ENCODE data around the gene SYNPO2. TPM values are rescaled to one million over a fixed set of nuclear protein-coding genes. Genes with fewer than 3 reads are reported as not detected.

SYNPO2 gene
- total and polyA plus RNA-seq, 2 of the 13 experiments (the other 11 are each of a cell fraction or from before 2014, with no cell fraction given) = not detected

GRCh38 chr4:119093042-119093827 is 204.6 kb downstream of the SYNPO2 start:
- DNase-seq (ENCODE audit: low spot score) (no peak), ATAC-seq (peak; percentile 51; the same call in 1 of the 3 replicates), FAIRE-seq (no peak)
- no TSS peak for BruUV-seq (replicated peaks)
- POLR2A ChIA-PET = no interaction called here
- Histone ChIP-seq H3K27me3 (ENCODE audit: control insufficient read depth in 1 of 2, insufficient read depth in 2 of 2, low read length in 2 of 2) (no peaks in the 10 kb centered on the region), H3K9ac (ENCODE audit: insufficient read depth, low read depth, low read length) (no peak overlapping the region), H2AFZ (ENCODE audit: low read length) (peak overlapping the region; percentile 6), H3K4me1 (ENCODE audit: insufficient read depth, low read length) (peaks cover 21% of the 10 kb centered on the region), H3K4me3 (replicated peaks in 1 of 3; ENCODE audit: insufficient read depth in 1 of 3, low read depth in 2 of 3, low read length in 3 of 3) (no peak overlapping the region), H3K9me3 (ENCODE audit: low read length) (no peaks in the 10 kb centered on the region), H3K36me3 (replicated peaks in 1 of 2; ENCODE audit: control insufficient read depth in 1 of 2, insufficient read depth in 2 of 2, low read length in 2 of 2) (no peaks in the 10 kb centered on the region), H3K4me2 (ENCODE audit: low read depth, low read length) (peak overlapping the region; percentile 29; the same call in 1 of the 2 replicates), H3K27ac (ENCODE audit: extremely low read length, insufficient read depth, low read length) (no peak overlapping the region), H4K20me1 (ENCODE audit: insufficient read depth, low read length) (no peaks in the 10 kb centered on the region), H3K79me2 (ENCODE audit: insufficient read depth, low read length) (no peaks in the 10 kb centered on the region)
- CTCF ChIA-PET (ENCODE audit: low intra/inter-chr PET ratio, low total read pairs) = no interaction called here
- intact Hi-C loops (cut with micrococcal nuclease; ENCODE audit: unreplicated experiment) = no loop called here
- 54% methylated on average over 5 of the region's 5 CpGs for WGBS (ENCODE audit: low lambda C conversion rate)
- in situ Hi-C loops (cut with HindIII; ENCODE audit: extremely low pct_ligation_motif_present, low pct_unique_long_range_greater_than_20kb) = no loop called here
- TF ChIP-seq ARID5B (CRISPR knock-in tag; IDR thresholded peaks at IDR 0.05) = peak; percentile 37; the same call in 1 of the 2 replicates
- TF ChIP-seq SNAI1 (CRISPR knock-in tag; IDR thresholded peaks at IDR 0.05; ENCODE audit: borderline replicate concordance) = no peak
- no peak for TF ChIP-seq ZNF367 (CRISPR knock-in tag; IDR thresholded peaks at IDR 0.05; ENCODE audit: borderline replicate concordance)
- TF ChIP-seq GABPA (IDR thresholded peaks at IDR 0.05; ENCODE audit: low read depth, low read length) = no peak
- no peak for TF ChIP-seq GABPA (CRISPR knock-in tag; IDR thresholded peaks at IDR 0.05; ENCODE audit: low read depth)
- no peak for TF ChIP-seq ZNF501 (CRISPR knock-in tag; IDR thresholded peaks at IDR 0.05)
- no peak for TF ChIP-seq ZNF572 (CRISPR knock-in tag; IDR thresholded peaks at IDR 0.05)
- peak; percentile 92 for TF ChIP-seq ELF3 (CRISPR knock-in tag; IDR thresholded peaks at IDR 0.05)
- TF ChIP-seq HOMEZ (CRISPR knock-in tag; IDR thresholded peaks at IDR 0.05; ENCODE audit: low read depth) = peak; percentile 51; the same call in 1 of the 2 replicates
- no peak for TF ChIP-seq ZFP41 (CRISPR knock-in tag; IDR thresholded peaks at IDR 0.05; ENCODE audit: borderline replicate concordance)
- TF ChIP-seq RXRB (CRISPR knock-in tag; IDR thresholded peaks at IDR 0.05; ENCODE audit: borderline replicate concordance) = no peak
- TF ChIP-seq ZNF768 (CRISPR knock-in tag; IDR thresholded peaks at IDR 0.05) = no peak
- TF ChIP-seq ZNF747 (CRISPR knock-in tag; IDR thresholded peaks at IDR 0.05; ENCODE audit: borderline replicate concordance) = no peak
- no peak for TF ChIP-seq TEAD2 (CRISPR knock-in tag; IDR thresholded peaks at IDR 0.05)
- no peak for TF ChIP-seq AHR (CRISPR knock-in tag; IDR thresholded peaks at IDR 0.05)
- no peak for TF ChIP-seq FOXA1 (IDR thresholded peaks at IDR 0.05)
- TF ChIP-seq FOXA1 (CRISPR knock-in tag; IDR thresholded peaks at IDR 0.05) = peak; percentile 66
- no peak for TF ChIP-seq ZSCAN22 (CRISPR knock-in tag; IDR thresholded peaks at IDR 0.05)
- no peak for TF ChIP-seq FOXK1 (CRISPR knock-in tag; IDR thresholded peaks at IDR 0.05; ENCODE audit: borderline replicate concordance, low read depth)

Measured in HepG2 (cell line).